Measurements from ENCODE around the gene MAOA.
"Not testable (repeated sequence)": the region's sequence is repeated elsewhere in the genome, so short reads cannot be mapped to it uniquely, and the experiment has no call there.

Gene MAOA

GRCh38 chrX:43725227-43725626 is 69.1 kb downstream of the MAOA start:
- CTCF ChIA-PET; H3K9me3 ChIP-seq (ENCODE audit: control extremely low read depth in 1 of 5, control insufficient read depth in 4 of 5, insufficient read depth in 2 of 5, low read depth in 1 of 5, low read length in 4 of 5); H3K36me3 ChIP-seq (ENCODE audit: control insufficient read depth in 4 of 4, insufficient read depth in 4 of 4, low read length in 3 of 4); DNase-seq; H3K4me3 ChIP-seq (ENCODE audit: control insufficient read depth in 1 of 7, extremely low read depth in 1 of 7, insufficient read depth in 4 of 7, low read depth in 2 of 7, low read length in 6 of 7); H3K27ac ChIP-seq (ENCODE audit: insufficient read depth in 1 of 2, low read depth in 1 of 2, low read length in 2 of 2, poor library complexity in 1 of 2, severe bottlenecking in 2 of 2); H3K4me1 ChIP-seq (ENCODE audit: control extremely low read depth in 1 of 4, control insufficient read depth in 4 of 4, insufficient read depth in 4 of 4, low read length in 3 of 4); H3K27me3 ChIP-seq (replicated peaks in 2 of 5; ENCODE audit: control insufficient read depth in 4 of 5, insufficient read depth in 5 of 5, low read length in 4 of 5); POLR2A ChIA-PET: not testable (repeated sequence)
- 90% methylated on average over 5 of the region's 5 CpGs for WGBS (ENCODE audit: insufficient coverage)

GRCh38 chrX:43727254-43727653 is 71.2 kb downstream of the MAOA start:
- DNase-seq, result not testable (repeated sequence)

GRCh38 chrX:43728002-43728401 is 71.9 kb downstream of the MAOA start:
- H3K27ac ChIP-seq (ENCODE audit: insufficient read depth in 1 of 2, low read depth in 1 of 2, low read length in 2 of 2, poor library complexity in 1 of 2, severe bottlenecking in 2 of 2), result no peak overlapping the region
- POLR2A ChIA-PET, result no interaction called here
- WGBS (ENCODE audit: insufficient coverage), result 69% methylated on average over 3 of the region's 5 CpGs
- CTCF ChIA-PET, result no interaction called here
- H3K4me3 ChIP-seq (ENCODE audit: control insufficient read depth in 1 of 7, extremely low read depth in 1 of 7, insufficient read depth in 4 of 7, low read depth in 2 of 7, low read length in 6 of 7), result no peak overlapping the region
- H3K9me3 ChIP-seq (ENCODE audit: control extremely low read depth in 1 of 5, control insufficient read depth in 4 of 5, insufficient read depth in 2 of 5, low read depth in 1 of 5, low read length in 4 of 5), result peaks cover 0 to 5% (median 0%) of the 10 kb centered on the region in 5 experiments
- H3K27me3 ChIP-seq (replicated peaks in 2 of 5; ENCODE audit: control insufficient read depth in 4 of 5, insufficient read depth in 5 of 5, low read length in 4 of 5), result peaks cover 0 to 12% (median 0%) of the 10 kb centered on the region in 5 experiments
- no peaks in the 10 kb centered on the region for H3K36me3 ChIP-seq (ENCODE audit: control insufficient read depth in 4 of 4, insufficient read depth in 4 of 4, low read length in 3 of 4)
- no peak for DNase-seq
- H3K4me1 ChIP-seq (ENCODE audit: control extremely low read depth in 1 of 4, control insufficient read depth in 4 of 4, insufficient read depth in 4 of 4, low read length in 3 of 4), result no peaks in the 10 kb centered on the region

More at GRCh38 chrX:43727254-43727653, 71.2 kb downstream of the MAOA start:
- H3K4me1 ChIP-seq (ENCODE audit: control extremely low read depth in 1 of 4, control insufficient read depth in 4 of 4, insufficient read depth in 4 of 4, low read length in 3 of 4); H3K9me3 ChIP-seq (ENCODE audit: control extremely low read depth in 1 of 5, control insufficient read depth in 4 of 5, insufficient read depth in 2 of 5, low read depth in 1 of 5, low read length in 4 of 5); POLR2A ChIA-PET; H3K36me3 ChIP-seq (ENCODE audit: control insufficient read depth in 4 of 4, insufficient read depth in 4 of 4, low read length in 3 of 4); CTCF ChIA-PET; H3K27ac ChIP-seq (ENCODE audit: insufficient read depth in 1 of 2, low read depth in 1 of 2, low read length in 2 of 2, poor library complexity in 1 of 2, severe bottlenecking in 2 of 2); H3K4me3 ChIP-seq (ENCODE audit: control insufficient read depth in 1 of 7, extremely low read depth in 1 of 7, insufficient read depth in 4 of 7, low read depth in 2 of 7, low read length in 6 of 7): not testable (repeated sequence)
- peaks cover 0 to 12% (median 0%) of the 10 kb centered on the region in 5 experiments for H3K27me3 ChIP-seq (replicated peaks in 2 of 5; ENCODE audit: control insufficient read depth in 4 of 5, insufficient read depth in 5 of 5, low read length in 4 of 5)
- 85% methylated on average over 6 of the region's 6 CpGs for WGBS (ENCODE audit: insufficient coverage)

- no peaks in the 10 kb centered on the region for H3K4me1 ChIP-seq (ENCODE audit: control extremely low read depth in 1 of 4, control insufficient read depth in 4 of 4, insufficient read depth in 4 of 4, low read length in 3 of 4)
- H3K27ac ChIP-seq (ENCODE audit: insufficient read depth in 1 of 2, low read depth in 1 of 2, low read length in 2 of 2, poor library complexity in 1 of 2, severe bottlenecking in 2 of 2), result no peak overlapping the region
- H3K4me3 ChIP-seq (ENCODE audit: control insufficient read depth in 1 of 7, extremely low read depth in 1 of 7, insufficient read depth in 4 of 7, low read depth in 2 of 7, low read length in 6 of 7), result no peak overlapping the region
- peaks cover 0 to 5% (median 0%) of the 10 kb centered on the region in 5 experiments for H3K9me3 ChIP-seq (ENCODE audit: control extremely low read depth in 1 of 5, control insufficient read depth in 4 of 5, insufficient read depth in 2 of 5, low read depth in 1 of 5, low read length in 4 of 5)
- 100% methylated on average over 1 of the region's 1 CpG for WGBS (ENCODE audit: insufficient coverage)
- H3K27me3 ChIP-seq (replicated peaks in 2 of 5; ENCODE audit: control insufficient read depth in 4 of 5, insufficient read depth in 5 of 5, low read length in 4 of 5), result peaks cover 0 to 12% (median 0%) of the 10 kb centered on the region in 5 experiments
- ChIA-PET CTCF (no interaction called here), POLR2A (no interaction called here)
- DNase-seq, result no peak
- no peaks in the 10 kb centered on the region for H3K36me3 ChIP-seq (ENCODE audit: control insufficient read depth in 4 of 4, insufficient read depth in 4 of 4, low read length in 3 of 4)
Measured at GRCh38 chrX:43728966-43729365, 72.9 kb downstream of the MAOA start.

GRCh38 chrX:43731086-43731485 is 75.0 kb downstream of the MAOA start:
- Histone ChIP-seq H3K36me3 (ENCODE audit: control insufficient read depth in 4 of 4, insufficient read depth in 4 of 4, low read length in 3 of 4) (no peaks in the 10 kb centered on the region), H3K4me3 (ENCODE audit: control insufficient read depth in 1 of 7, extremely low read depth in 1 of 7, insufficient read depth in 4 of 7, low read depth in 2 of 7, low read length in 6 of 7) (no peak overlapping the region), H3K9me3 (ENCODE audit: control extremely low read depth in 1 of 5, control insufficient read depth in 4 of 5, insufficient read depth in 2 of 5, low read depth in 1 of 5, low read length in 4 of 5) (peaks cover 0 to 5% (median 0%) of the 10 kb centered on the region in 5 experiments), H3K27ac (ENCODE audit: insufficient read depth in 1 of 2, low read depth in 1 of 2, low read length in 2 of 2, poor library complexity in 1 of 2, severe bottlenecking in 2 of 2) (no peak overlapping the region), H3K27me3 (replicated peaks in 2 of 5; ENCODE audit: control insufficient read depth in 4 of 5, insufficient read depth in 5 of 5, low read length in 4 of 5) (peaks cover 0 to 12% (median 0%) of the 10 kb centered on the region in 5 experiments), H3K4me1 (ENCODE audit: control extremely low read depth in 1 of 4, control insufficient read depth in 4 of 4, insufficient read depth in 4 of 4, low read length in 3 of 4) (no peaks in the 10 kb centered on the region)
- POLR2A ChIA-PET, result no interaction called here
- WGBS (ENCODE audit: insufficient coverage), result 100% methylated on average over 3 of the region's 7 CpGs
- CTCF ChIA-PET, result no interaction called here
- DNase-seq, result no peak

GRCh38 chrX:43733699-43734098 is 77.6 kb downstream of the MAOA start:
- POLR2A ChIA-PET, result no interaction called here

GRCh38 chrX:43734444-43734843 is 78.3 kb downstream of the MAOA start:
- peaks cover 0 to 2% (median 0%) of the 10 kb centered on the region in 5 experiments for H3K9me3 ChIP-seq (ENCODE audit: control extremely low read depth in 1 of 5, control insufficient read depth in 4 of 5, insufficient read depth in 2 of 5, low read depth in 1 of 5, low read length in 4 of 5)
- ChIA-PET CTCF (no interaction called here), POLR2A (no interaction called here)
- DNase-seq, result no peak
- no peaks in the 10 kb centered on the region for H3K36me3 ChIP-seq (ENCODE audit: control insufficient read depth in 4 of 4, insufficient read depth in 4 of 4, low read length in 3 of 4)
- peaks cover 0 to 5% (median 0%) of the 10 kb centered on the region in 5 experiments for H3K27me3 ChIP-seq (replicated peaks in 2 of 5; ENCODE audit: control insufficient read depth in 4 of 5, insufficient read depth in 5 of 5, low read length in 4 of 5)
- H3K4me3 ChIP-seq (ENCODE audit: control insufficient read depth in 1 of 7, extremely low read depth in 1 of 7, insufficient read depth in 4 of 7, low read depth in 2 of 7, low read length in 6 of 7), result no peak overlapping the region
- no peak overlapping the region for H3K27ac ChIP-seq (ENCODE audit: insufficient read depth in 1 of 2, low read depth in 1 of 2, low read length in 2 of 2, poor library complexity in 1 of 2, severe bottlenecking in 2 of 2)
- no peaks in the 10 kb centered on the region for H3K4me1 ChIP-seq (ENCODE audit: control extremely low read depth in 1 of 4, control insufficient read depth in 4 of 4, insufficient read depth in 4 of 4, low read length in 3 of 4)
- WGBS (ENCODE audit: insufficient coverage), result no CpG with 5 or more reads among the region's 1 CpG

More at GRCh38 chrX:43733699-43734098, 77.6 kb downstream of the MAOA start:
- peaks cover 0 to 9% (median 0%) of the 10 kb centered on the region in 5 experiments for H3K27me3 ChIP-seq (replicated peaks in 2 of 5; ENCODE audit: control insufficient read depth in 4 of 5, insufficient read depth in 5 of 5, low read length in 4 of 5)
- no peak overlapping the region for H3K4me3 ChIP-seq (ENCODE audit: control insufficient read depth in 1 of 7, extremely low read depth in 1 of 7, insufficient read depth in 4 of 7, low read depth in 2 of 7, low read length in 6 of 7)
- no peak for DNase-seq
- no peaks in the 10 kb centered on the region for H3K36me3 ChIP-seq (ENCODE audit: control insufficient read depth in 4 of 4, insufficient read depth in 4 of 4, low read length in 3 of 4)
- H3K27ac ChIP-seq (ENCODE audit: insufficient read depth in 1 of 2, low read depth in 1 of 2, low read length in 2 of 2, poor library complexity in 1 of 2, severe bottlenecking in 2 of 2), result no peak overlapping the region
- no peaks in the 10 kb centered on the region for H3K4me1 ChIP-seq (ENCODE audit: control extremely low read depth in 1 of 4, control insufficient read depth in 4 of 4, insufficient read depth in 4 of 4, low read length in 3 of 4)
- CTCF ChIA-PET, result interaction anchor here (0.9 kb wide), 1 partner anchor 14 kb away, joined by 3 read pairs; no protein-coding TSS in a partner anchor
- H3K9me3 ChIP-seq (ENCODE audit: control extremely low read depth in 1 of 5, control insufficient read depth in 4 of 5, insufficient read depth in 2 of 5, low read depth in 1 of 5, low read length in 4 of 5), result peaks cover 0 to 2% (median 0%) of the 10 kb centered on the region in 5 experiments
- 100% methylated on average over 1 of the region's 1 CpG for WGBS (ENCODE audit: insufficient coverage)

Data from common myeloid progenitor, CD34-positive (primary cell).